K562 (cell line): Measurements from ENCODE around the gene COL25A1. TPM values are rescaled to one million over a fixed set of nuclear protein-coding genes. Genes with fewer than 3 reads are reported as not detected.
A peak's percentile ranks its signal among the peaks of the same experiment; 100 is the strongest.

ENCODE experiments used
- ATAC-seq: fragments of 200-7000 bp; cut with Tn5 transposase; 3 replicates; pipeline ENCODE4 v1.9.1; 2020; ENCODE audit warnings: moderate library complexity
- BruUV-seq: library from RNA; stranded (reverse); fragments of 400-500 nt; replicated peaks from 2 replicates; lab custom pipeline; 2021; lab: Mats Ljungman, UMichigan
- CTCF ChIA-PET: fragments of 300-600 bp; formaldehyde crosslinking; extraction: SDS; loops from one replicate; lab custom pipeline; 2021; ENCODE audit warnings: low intra/inter-chr PET ratio; lab: Yijun Ruan, JAX
- POLR2A ChIA-PET: fragments of 300-600, 350-650 bp; sonication (Branson Sonifier 250); formaldehyde crosslinking; extraction: SDS; loops from one replicate; lab custom pipeline; 2021; ENCODE audit warnings: antibody characterized with exemption, inconsistent platforms; lab: Yijun Ruan, JAX
- DNase-seq, 4 experiments: peaks; one replicate each; pipeline versions ENCODE4 v3.0.0 to v3.0.0-alpha.2; 2011 to 2018; ENCODE audit warnings: low spot score in 3 of 4, mixed read lengths in 3 of 4; ENCODE audit errors: extremely low read depth in 1 of 4
- FAIRE-seq: peaks from 2 replicates; lab custom pipeline; 2011; peaks lifted over from hg19 to GRCh38; lab: Jason Lieb, UNC
- H2AFZ ChIP-seq: 2 replicates; pipeline ENCODE4 v1.6.0; 2011; ENCODE audit warnings: low read depth, low read length, control low read depth, inconsistent platforms
- H3K27ac ChIP-seq: fragments of 200-600 bp; 3 replicates; pipeline ENCODE4 v1.8.0; 2011; ENCODE audit warnings: low read depth, mild to moderate bottlenecking, control low read depth, inconsistent platforms, low read length, moderate library complexity, mixed read lengths; ENCODE audit errors: extremely low read depth
- H3K27me3 ChIP-seq, 2 experiments: fragments of 300-600 bp in 1 of 2; 2 replicates in 1 of 2; 3 replicates in 1 of 2; pipeline versions ENCODE4 v1.6.0 to v1.8.0; 2011; ENCODE audit warnings: inconsistent platforms in 2 of 2, low read length in 2 of 2, mild to moderate bottlenecking in 1 of 2, mixed read lengths in 1 of 2, moderate library complexity in 1 of 2; ENCODE audit not compliant: control insufficient read depth in 2 of 2, insufficient read depth in 2 of 2
- H3K36me3 ChIP-seq: fragments of 300-600 bp; 3 replicates; pipeline ENCODE4 v1.8.0; 2011; ENCODE audit warnings: mild to moderate bottlenecking, low read length, inconsistent platforms; ENCODE audit not compliant: control insufficient read depth, insufficient read depth
- H3K4me1 ChIP-seq, 2 experiments: fragments of 200-600 bp in 1 of 2; replicated peaks in 1 of 2; 2 replicates in 1 of 2; 3 replicates in 1 of 2; pipeline versions ENCODE4 v1.5.1 to v1.8.0; 2011; ENCODE audit warnings: inconsistent platforms in 2 of 2, low read length in 2 of 2, mild to moderate bottlenecking in 1 of 2, mixed read lengths in 1 of 2, moderate library complexity in 1 of 2; ENCODE audit not compliant: control insufficient read depth in 2 of 2, insufficient read depth in 2 of 2
- H3K4me2 ChIP-seq: 2 replicates; pipeline ENCODE4 v1.6.1; 2011; ENCODE audit warnings: low read length, control low read depth, inconsistent platforms, mixed read lengths; ENCODE audit not compliant: insufficient read depth
- H3K4me3 ChIP-seq: fragments of 200-600 bp; sonication (generic), shearing (Covaris generic); 2 replicates; pipeline ENCODE4 v1.5.1; 2016; ENCODE audit warnings: control low read depth, inconsistent platforms
- H3K79me2 ChIP-seq: fragments of 200-600 bp; 3 replicates; pipeline ENCODE4 v1.8.0; 2011; ENCODE audit warnings: low read length, inconsistent platforms; ENCODE audit not compliant: control insufficient read depth, insufficient read depth
- H3K9ac ChIP-seq, 2 experiments: 2 replicates each; pipeline versions ENCODE4 v1.6.0 to v1.6.1; 2011; ENCODE audit warnings: low read depth in 2 of 2, low read length in 2 of 2, control low read depth in 1 of 2, inconsistent platforms in 1 of 2, mild to moderate bottlenecking in 1 of 2, mixed read lengths in 1 of 2; ENCODE audit not compliant: insufficient read depth in 1 of 2
- H3K9me1 ChIP-seq: one replicate; pipeline ENCODE4 v1.6.0; 2011; ENCODE audit warnings: inconsistent platforms, mild to moderate bottlenecking, low read length, moderate library complexity; ENCODE audit not compliant: control insufficient read depth, insufficient read depth
- H3K9me3 ChIP-seq: replicated peaks from 2 replicates; pipeline ENCODE4 v1.5.1; 2011; ENCODE audit warnings: low read depth, low read length, inconsistent platforms; ENCODE audit not compliant: control insufficient read depth, insufficient read depth
- H4K20me1 ChIP-seq: replicated peaks from 2 replicates; pipeline ENCODE4 v1.6.1; 2011; ENCODE audit warnings: low read length, inconsistent platforms, mixed read lengths; ENCODE audit not compliant: control insufficient read depth, insufficient read depth
- DMBX1 ChIP-seq: fragments of 250-450 bp; sonication (Bioruptor Pico); IDR thresholded peaks from 2 replicates; pipeline ENCODE4 v1.8.0; 2022; ENCODE audit warnings: inconsistent platforms, mild to moderate bottlenecking, moderate library complexity, borderline replicate concordance
- JUND ChIP-seq, 2 experiments: IDR thresholded peaks; 2 replicates in 1 of 2; 3 replicates in 1 of 2; pipeline ENCODE4 v1.6.1; 2011; ENCODE audit warnings: borderline replicate concordance in 2 of 2, low read depth in 2 of 2, low read length in 2 of 2, improper control_type of control experiment in 1 of 2, missing biosample characterization in 1 of 2, missing genetic modification characterization in 1 of 2, missing genetic modification reagents in 1 of 2
- MED1 ChIP-seq: sonication (generic); formaldehyde crosslinking; IDR thresholded peaks from 2 replicates; pipeline ENCODE4 v1.8.1; 2023; ENCODE audit warnings: missing genetic modification reagents, borderline replicate concordance
- SPI1 ChIP-seq: IDR thresholded peaks from 2 replicates; pipeline ENCODE4 v1.6.1; 2011; ENCODE audit warnings: low read depth, low read length, control low read depth, borderline replicate concordance
- WGBS: fragments of 100-300 bp; shearing (Covaris generic); methylation state at CpG from one replicate; pipeline ENCODE4 v1.1.6; 2016; ENCODE audit warnings: low coverage, mixed read lengths; ENCODE audit not compliant: insufficient coverage; ENCODE audit errors: missing lambda C conversion rate; 5-methylcytosine and 5-hydroxymethylcytosine counted together
- in situ Hi-C: fragments of 300-500 bp; cut with MboI; formaldehyde crosslinking; loops from 4 replicates; pipeline ENCODE4 v1.15.0; 2018; ENCODE audit warnings: inconsistent platforms, mixed read lengths
- intact Hi-C: fragments of 100-400 bp; cut with micrococcal nuclease; formaldehyde crosslinking; loops from 2 replicates; pipeline ENCODE4 v1.14.2; 2022
- polyA plus RNA-seq, 8 experiments: library from polyadenylated mRNA; depleted of rRNA in 4 of 8; stranded (reverse) in 5 of 8; unstranded in 3 of 8; fragments of >200 nt; fragmentation: Nextera tagmentation in 2 of 8; fragmentation: Illumina TruSeq in 1 of 8; extraction: Ambion mirVana in 2 of 8; extraction: Trizol in 1 of 8; gene quantifications; 2 replicates each; pipeline versions ENCODE4 v1.2.1 to v1.2.3, GENCODE V29; 2011 to 2014; ENCODE audit warnings: inconsistent platforms in 1 of 8, missing spikeins in 1 of 8
- total RNA-seq, 7 experiments: library from RNA; depleted of rRNA in 6 of 7; stranded (reverse); fragments of >200 nt in 6 of 7; fragmentation: Illumina TruSeq in 2 of 7; extraction: Trizol in 2 of 7; gene quantifications; 2 replicates each; pipeline versions ENCODE4 v1.2.1 to v1.2.3, GENCODE V29; 2011 to 2021; ENCODE audit warnings: low replicate concordance in 1 of 7

Gene COL25A1
- total and polyA plus RNA-seq, 9 of the 15 experiments (the other 6 are each of a cell fraction or from before 2014, with no cell fraction given), result 0.03 to 0.62 (median 0.27) TPM

DNA sequence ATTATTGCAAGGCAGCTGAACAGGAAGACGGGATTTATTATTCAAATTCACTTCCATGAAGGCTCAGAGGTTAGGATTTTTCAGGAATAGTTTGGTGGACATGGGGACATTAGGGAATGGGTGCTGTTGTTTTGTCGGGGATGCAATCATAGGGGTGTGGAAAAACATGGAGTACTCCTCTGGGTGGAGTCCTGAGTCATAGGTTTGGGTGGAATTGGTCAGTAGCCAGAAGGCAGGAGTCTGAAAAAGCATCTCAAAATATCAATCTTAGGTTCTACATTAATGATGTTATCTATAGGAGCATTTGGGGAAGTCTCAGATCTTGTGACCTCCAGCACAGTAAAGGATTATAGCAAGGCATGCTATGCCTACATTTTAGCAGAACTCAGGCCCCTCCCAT lies 525.1 kb downstream of the COL25A1 start:
- no peaks in the 10 kb centered on the region for H3K4me1 ChIP-seq
- DNase-seq (no peak), ATAC-seq (no peak), FAIRE-seq (no peak)
- H2AFZ ChIP-seq, result no peak overlapping the region
- no peaks in the 10 kb centered on the region for H3K36me3 ChIP-seq
- POLR2A ChIA-PET, result no interaction called here
- H3K4me2 ChIP-seq, result no peak overlapping the region
- CTCF ChIA-PET, result interaction anchor here (0.6 kb wide), 1 partner anchor 289 kb away, joined by 4 read pairs; no protein-coding TSS in a partner anchor
- intact Hi-C loops (no loop called here), in situ Hi-C loops (no loop called here)
- H3K9ac ChIP-seq, result no peak overlapping the region
- H3K9me3 ChIP-seq, result no peaks in the 10 kb centered on the region
- no peak overlapping the region for H3K4me3 ChIP-seq
- H3K27me3 ChIP-seq, result peaks cover 14 to 31% of the 10 kb centered on the region in 2 experiments
- H3K27ac ChIP-seq, result no peak overlapping the region
- no peaks in the 10 kb centered on the region for H3K9me1 ChIP-seq
- BruUV-seq, result no TSS peak
- no peaks in the 10 kb centered on the region for H3K79me2 ChIP-seq
- H4K20me1 ChIP-seq, result no peaks in the 10 kb centered on the region
- no peak for TF ChIP-seq MED1
- no peak for TF ChIP-seq JUND (IDR thresholded peaks at IDR 0.05; ENCODE audit: borderline replicate concordance, low read depth, low read length)
- TF ChIP-seq JUND (tag; IDR thresholded peaks at IDR 0.05; ENCODE audit: borderline replicate concordance, low read depth, low read length), result peak; percentile 44; the same call in 2 of the 3 replicates
- 4% methylated on average over 2 of the region's 2 CpGs for WGBS

DNA sequence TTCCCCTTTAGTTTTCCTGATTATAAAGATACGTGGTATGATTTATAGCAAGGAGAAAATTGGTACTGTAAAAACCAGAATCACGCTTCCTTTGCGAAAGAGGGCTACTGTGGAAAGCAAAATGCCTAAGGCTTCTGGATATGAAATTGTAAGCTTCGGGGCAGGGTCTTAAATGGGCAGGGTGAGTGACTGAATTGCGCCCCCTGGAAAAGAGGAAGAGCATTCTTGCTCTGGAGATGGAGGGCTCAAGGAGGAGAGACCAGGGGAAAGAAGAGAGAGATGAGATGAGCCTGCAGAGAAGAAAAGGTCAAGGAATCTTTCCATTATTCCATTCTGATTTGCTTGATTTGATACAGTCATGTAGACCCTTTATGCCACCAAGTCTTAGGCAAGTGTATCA lies 526.5 kb downstream of the COL25A1 start:
- no TSS peak for BruUV-seq
- in situ Hi-C loops, result no loop called here
- no peak for ATAC-seq

More for the DNA sequence above, 526.5 kb downstream of the COL25A1 start:
- H3K4me1 ChIP-seq, result no peaks in the 10 kb centered on the region
- H3K27me3 ChIP-seq, result peaks cover 11 to 29% of the 10 kb centered on the region in 2 experiments
- intact Hi-C loops, result no loop called here
- H3K36me3 ChIP-seq, result no peaks in the 10 kb centered on the region
- H3K9ac ChIP-seq, result no peak overlapping the region
- POLR2A ChIA-PET, result no interaction called here
- no peak overlapping the region for H3K4me3 ChIP-seq
- CTCF ChIA-PET, result no interaction called here
- TF ChIP-seq SPI1 (peak; percentile 68; the same call in 1 of the 2 replicates), DMBX1 (CRISPR knock-in tag) (no peak)
- H3K9me3 ChIP-seq, result no peaks in the 10 kb centered on the region
- H3K27ac ChIP-seq, result no peak overlapping the region
- no peaks in the 10 kb centered on the region for H3K79me2 ChIP-seq
- H4K20me1 ChIP-seq, result no peaks in the 10 kb centered on the region
- no peaks in the 10 kb centered on the region for H3K9me1 ChIP-seq
- no peak overlapping the region for H2AFZ ChIP-seq
- FAIRE-seq (no peak), DNase-seq (peak in 1 of 4 experiments; percentile 12)
- no peak overlapping the region for H3K4me2 ChIP-seq
- 0% methylated on average over 5 of the region's 5 CpGs for WGBS
